ENCODE measurements around the gene NAPEPLD. TPM values are rescaled to one million over a fixed set of nuclear protein-coding genes. Genes with fewer than 3 reads are reported as not detected.
"Not testable (repeated sequence)": the region's sequence is repeated elsewhere in the genome, so short reads cannot be mapped to it uniquely, and the experiment has no call there.

NAPEPLD gene
- total RNA-seq, 1 donor from 2014 or later = 6.1 TPM

DNA sequence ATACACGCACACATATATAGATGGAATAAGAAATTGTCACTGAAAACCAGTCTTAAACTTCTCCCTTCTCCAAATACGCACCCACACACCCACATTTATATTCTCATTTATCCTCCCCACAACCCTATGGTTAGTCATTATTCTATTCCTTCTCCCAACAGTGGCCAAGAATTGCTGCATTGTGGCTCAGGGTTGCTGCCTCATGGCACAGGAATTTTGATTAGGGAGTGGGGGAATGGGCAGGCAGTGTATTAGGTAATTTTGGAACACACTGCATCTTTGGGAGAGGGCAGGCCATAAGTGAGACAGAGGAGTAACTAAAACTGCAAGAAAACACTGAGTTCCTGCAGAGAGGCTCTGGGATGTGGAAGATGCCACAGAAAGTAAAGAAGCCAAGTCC lies 35.7 kb downstream of the NAPEPLD start:
- Mint-ChIP-seq H3K27me3 (ENCODE audit: unreplicated experiment) (peaks cover 2% of the 10 kb centered on the region), H3K4me3 (ENCODE audit: unreplicated experiment) (no peak overlapping the region), H3K36me3 (ENCODE audit: low read depth, unreplicated experiment) (no peaks in the 10 kb centered on the region), H3K4me1 (ENCODE audit: unreplicated experiment) (no peaks in the 10 kb centered on the region), H3K27ac (ENCODE audit: unreplicated experiment) (no peak overlapping the region), H3K9me3 (ENCODE audit: unreplicated experiment) (no peaks in the 10 kb centered on the region)
- TF ChIP-seq, protein P1, sequence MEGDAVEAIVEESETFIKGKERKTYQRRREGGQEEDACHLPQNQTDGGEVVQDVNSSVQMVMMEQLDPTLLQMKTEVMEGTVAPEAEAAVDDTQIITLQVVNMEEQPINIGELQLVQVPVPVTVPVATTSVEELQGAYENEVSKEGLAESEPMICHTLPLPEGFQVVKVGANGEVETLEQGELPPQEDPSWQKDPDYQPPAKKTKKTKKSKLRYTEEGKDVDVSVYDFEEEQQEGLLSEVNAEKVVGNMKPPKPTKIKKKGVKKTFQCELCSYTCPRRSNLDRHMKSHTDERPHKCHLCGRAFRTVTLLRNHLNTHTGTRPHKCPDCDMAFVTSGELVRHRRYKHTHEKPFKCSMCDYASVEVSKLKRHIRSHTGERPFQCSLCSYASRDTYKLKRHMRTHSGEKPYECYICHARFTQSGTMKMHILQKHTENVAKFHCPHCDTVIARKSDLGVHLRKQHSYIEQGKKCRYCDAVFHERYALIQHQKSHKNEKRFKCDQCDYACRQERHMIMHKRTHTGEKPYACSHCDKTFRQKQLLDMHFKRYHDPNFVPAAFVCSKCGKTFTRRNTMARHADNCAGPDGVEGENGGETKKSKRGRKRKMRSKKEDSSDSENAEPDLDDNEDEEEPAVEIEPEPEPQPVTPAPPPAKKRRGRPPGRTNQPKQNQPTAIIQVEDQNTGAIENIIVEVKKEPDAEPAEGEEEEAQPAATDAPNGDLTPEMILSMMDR (IDR thresholded peaks at IDR 0.05; ENCODE audit: unreplicated experiment) = no peak
- no peak for DNase-seq (ENCODE audit: low spot score)

DNA sequence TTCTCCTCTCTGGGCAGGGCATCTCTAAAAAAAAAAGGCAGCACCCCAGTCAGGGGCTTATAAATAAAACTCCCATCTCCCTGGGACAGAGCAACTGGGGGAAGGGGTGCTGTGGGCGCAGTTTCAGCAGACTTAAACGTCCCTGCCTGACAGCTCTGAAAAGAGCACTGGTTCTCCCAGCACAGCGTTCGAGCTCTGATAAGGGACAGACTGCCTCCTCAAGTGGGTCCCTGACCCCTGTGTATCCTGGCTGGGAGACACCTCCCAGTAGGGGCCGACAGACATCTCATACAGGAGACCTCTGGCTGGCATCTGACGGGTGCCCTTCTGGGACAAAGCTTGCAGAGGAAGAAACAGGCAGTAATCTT lies 42.2 kb downstream of the NAPEPLD start:
- H3K36me3 Mint-ChIP-seq (ENCODE audit: low read depth, unreplicated experiment); H3K9me3 Mint-ChIP-seq (ENCODE audit: unreplicated experiment); H3K4me3 Mint-ChIP-seq (ENCODE audit: unreplicated experiment); H3K4me1 Mint-ChIP-seq (ENCODE audit: unreplicated experiment); DNase-seq (ENCODE audit: low spot score); H3K27ac Mint-ChIP-seq (ENCODE audit: unreplicated experiment); H3K27me3 Mint-ChIP-seq (ENCODE audit: unreplicated experiment): not testable (repeated sequence)

DNA sequence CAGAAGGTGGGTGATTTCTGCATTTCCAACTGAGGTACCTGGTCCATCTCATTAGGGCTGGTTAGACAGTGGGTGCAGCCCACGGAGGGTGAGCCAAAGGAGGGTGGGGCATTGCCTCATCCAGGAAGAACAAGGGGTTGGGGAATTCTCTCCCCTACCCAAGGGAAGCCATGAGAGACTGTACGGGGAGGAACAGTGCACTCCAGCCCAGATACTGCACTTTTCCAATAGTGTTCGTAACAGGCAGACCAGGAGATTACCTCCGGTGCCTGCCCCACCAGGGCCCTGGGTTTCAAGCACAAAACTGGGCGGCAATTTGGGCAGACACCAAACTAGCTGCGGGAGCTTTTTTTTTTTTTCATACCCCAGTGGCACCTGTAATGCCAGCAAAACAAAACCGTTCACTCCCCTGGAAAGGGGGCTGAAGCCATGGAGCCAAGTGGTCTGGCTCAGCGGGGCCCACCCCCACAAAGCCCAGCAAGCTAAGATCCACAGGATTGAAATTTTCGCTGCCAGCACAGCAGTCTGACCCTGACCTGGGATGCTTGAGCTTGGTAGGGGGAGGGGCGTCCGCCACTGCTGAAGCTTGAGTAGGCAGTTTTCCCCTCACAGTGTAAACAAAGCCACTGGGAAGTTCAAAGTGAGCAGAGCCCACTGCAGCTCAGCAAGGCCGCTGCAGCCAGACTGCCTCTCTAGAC lies 42.7 kb downstream of the NAPEPLD start:
- H3K9me3 Mint-ChIP-seq (ENCODE audit: unreplicated experiment) = no peaks in the 10 kb centered on the region
- no peaks in the 10 kb centered on the region for H3K36me3 Mint-ChIP-seq (ENCODE audit: low read depth, unreplicated experiment)
- DNase-seq (ENCODE audit: low spot score) = peak; percentile 9
- TF ChIP-seq, protein P1 (IDR thresholded peaks at IDR 0.05; ENCODE audit: unreplicated experiment) = no peak
- H3K27ac Mint-ChIP-seq (ENCODE audit: unreplicated experiment) = no peak overlapping the region
- H3K4me3 Mint-ChIP-seq (ENCODE audit: unreplicated experiment) = no peak overlapping the region
- H3K4me1 Mint-ChIP-seq (ENCODE audit: unreplicated experiment) = peaks cover 2% of the 10 kb centered on the region
- H3K27me3 Mint-ChIP-seq (ENCODE audit: unreplicated experiment) = peaks cover 2% of the 10 kb centered on the region

DNA sequence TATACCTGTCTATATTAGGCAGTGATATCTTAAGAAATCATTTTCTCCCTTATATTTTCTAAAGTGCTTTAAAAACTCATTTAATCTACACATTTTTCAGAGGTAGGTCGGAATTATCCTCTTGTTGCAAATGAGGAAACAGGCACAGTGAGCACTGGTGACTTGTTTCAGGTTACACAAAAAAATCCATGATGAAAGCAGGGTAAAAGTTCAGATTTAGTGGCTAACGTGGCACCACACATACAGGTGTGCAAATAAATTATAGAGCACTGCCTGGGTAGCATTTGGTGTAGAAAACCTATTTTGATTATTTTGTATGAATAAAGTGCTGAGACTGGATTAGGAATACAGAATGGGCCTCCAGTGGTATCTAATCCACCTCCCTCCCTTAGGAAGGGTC lies 47.4 kb downstream of the NAPEPLD start:
- no peak for DNase-seq (ENCODE audit: low spot score)
- Mint-ChIP-seq H3K4me3 (ENCODE audit: unreplicated experiment) (no peak overlapping the region), H3K27ac (ENCODE audit: unreplicated experiment) (no peak overlapping the region), H3K27me3 (ENCODE audit: unreplicated experiment) (no peaks in the 10 kb centered on the region), H3K4me1 (ENCODE audit: unreplicated experiment) (peaks cover 2% of the 10 kb centered on the region), H3K36me3 (ENCODE audit: low read depth, unreplicated experiment) (no peaks in the 10 kb centered on the region), H3K9me3 (ENCODE audit: unreplicated experiment) (no peaks in the 10 kb centered on the region)
- TF ChIP-seq, protein P1 (IDR thresholded peaks at IDR 0.05; ENCODE audit: unreplicated experiment) = no peak

DNA sequence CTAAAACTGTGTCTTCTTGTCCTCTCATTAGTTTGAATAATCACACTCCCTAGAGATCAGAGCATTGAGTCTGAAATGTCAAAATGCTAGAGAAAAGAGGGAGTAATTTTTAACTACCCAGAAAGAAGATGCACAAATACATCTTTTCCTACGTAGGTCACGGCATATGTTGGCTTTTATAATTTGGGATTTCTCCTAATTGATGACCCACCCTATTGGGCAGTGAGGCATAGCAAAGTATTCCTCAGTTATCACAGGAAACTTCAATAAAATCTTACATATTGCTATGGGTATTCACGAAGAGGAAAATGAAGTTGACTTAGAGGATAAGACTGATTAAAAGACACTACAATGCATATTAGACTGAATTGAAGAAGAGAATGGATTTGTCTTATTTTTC lies 48.6 kb downstream of the NAPEPLD start:
- Mint-ChIP-seq H3K27ac (ENCODE audit: unreplicated experiment) (no peak overlapping the region), H3K9me3 (ENCODE audit: unreplicated experiment) (no peaks in the 10 kb centered on the region), H3K36me3 (ENCODE audit: low read depth, unreplicated experiment) (peaks cover 2% of the 10 kb centered on the region), H3K4me3 (ENCODE audit: unreplicated experiment) (no peak overlapping the region), H3K27me3 (ENCODE audit: unreplicated experiment) (no peaks in the 10 kb centered on the region), H3K4me1 (ENCODE audit: unreplicated experiment) (no peaks in the 10 kb centered on the region)
- DNase-seq (ENCODE audit: low spot score) = no peak
- TF ChIP-seq, protein P1 (IDR thresholded peaks at IDR 0.05; ENCODE audit: unreplicated experiment) = no peak

All from endothelial cell (in vitro differentiated cells).